ENCODE results near the gene ATRNL1. TPM values are rescaled to one million over a fixed set of nuclear protein-coding genes. Genes with fewer than 3 reads are reported as not detected.

ATRNL1 gene
- total RNA-seq, 4 donors from 2014 or later: 3.5 to 27.2 (median 4.1) TPM

DNA sequence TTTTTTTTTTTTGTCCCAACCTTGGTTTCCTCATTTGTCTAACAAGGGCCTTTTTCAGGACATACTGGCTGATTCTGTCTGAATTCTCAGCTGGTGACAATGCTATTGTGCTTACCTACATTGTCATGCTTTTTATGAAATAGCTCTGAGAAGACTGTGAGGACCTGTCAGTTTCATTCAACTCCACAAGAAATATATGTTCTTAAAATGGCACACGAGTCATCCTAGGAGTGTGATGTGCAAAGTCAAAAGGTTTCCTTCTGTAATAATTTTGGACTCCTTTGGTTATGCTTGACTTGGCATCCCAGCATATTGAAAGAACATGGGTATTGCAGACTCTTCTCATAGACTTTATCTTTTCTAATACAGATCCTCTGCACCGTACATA is 863.8 kb downstream of the ATRNL1 start:
- no peak for DNase-seq
- Histone ChIP-seq H3K9me3 (no peaks in the 10 kb centered on the region), H3K36me3 (no peaks in the 10 kb centered on the region), H3K4me3 (no peak overlapping the region), H3K4me1 (no peaks in the 10 kb centered on the region), H3K27me3 (no peaks in the 10 kb centered on the region), H3K27ac (no peak overlapping the region)
- TF ChIP-seq POLR2A (IDR thresholded peaks at IDR 0.05): no peak
- TF ChIP-seq, protein P1, sequence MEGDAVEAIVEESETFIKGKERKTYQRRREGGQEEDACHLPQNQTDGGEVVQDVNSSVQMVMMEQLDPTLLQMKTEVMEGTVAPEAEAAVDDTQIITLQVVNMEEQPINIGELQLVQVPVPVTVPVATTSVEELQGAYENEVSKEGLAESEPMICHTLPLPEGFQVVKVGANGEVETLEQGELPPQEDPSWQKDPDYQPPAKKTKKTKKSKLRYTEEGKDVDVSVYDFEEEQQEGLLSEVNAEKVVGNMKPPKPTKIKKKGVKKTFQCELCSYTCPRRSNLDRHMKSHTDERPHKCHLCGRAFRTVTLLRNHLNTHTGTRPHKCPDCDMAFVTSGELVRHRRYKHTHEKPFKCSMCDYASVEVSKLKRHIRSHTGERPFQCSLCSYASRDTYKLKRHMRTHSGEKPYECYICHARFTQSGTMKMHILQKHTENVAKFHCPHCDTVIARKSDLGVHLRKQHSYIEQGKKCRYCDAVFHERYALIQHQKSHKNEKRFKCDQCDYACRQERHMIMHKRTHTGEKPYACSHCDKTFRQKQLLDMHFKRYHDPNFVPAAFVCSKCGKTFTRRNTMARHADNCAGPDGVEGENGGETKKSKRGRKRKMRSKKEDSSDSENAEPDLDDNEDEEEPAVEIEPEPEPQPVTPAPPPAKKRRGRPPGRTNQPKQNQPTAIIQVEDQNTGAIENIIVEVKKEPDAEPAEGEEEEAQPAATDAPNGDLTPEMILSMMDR (IDR thresholded peaks at IDR 0.05): no peak

DNA sequence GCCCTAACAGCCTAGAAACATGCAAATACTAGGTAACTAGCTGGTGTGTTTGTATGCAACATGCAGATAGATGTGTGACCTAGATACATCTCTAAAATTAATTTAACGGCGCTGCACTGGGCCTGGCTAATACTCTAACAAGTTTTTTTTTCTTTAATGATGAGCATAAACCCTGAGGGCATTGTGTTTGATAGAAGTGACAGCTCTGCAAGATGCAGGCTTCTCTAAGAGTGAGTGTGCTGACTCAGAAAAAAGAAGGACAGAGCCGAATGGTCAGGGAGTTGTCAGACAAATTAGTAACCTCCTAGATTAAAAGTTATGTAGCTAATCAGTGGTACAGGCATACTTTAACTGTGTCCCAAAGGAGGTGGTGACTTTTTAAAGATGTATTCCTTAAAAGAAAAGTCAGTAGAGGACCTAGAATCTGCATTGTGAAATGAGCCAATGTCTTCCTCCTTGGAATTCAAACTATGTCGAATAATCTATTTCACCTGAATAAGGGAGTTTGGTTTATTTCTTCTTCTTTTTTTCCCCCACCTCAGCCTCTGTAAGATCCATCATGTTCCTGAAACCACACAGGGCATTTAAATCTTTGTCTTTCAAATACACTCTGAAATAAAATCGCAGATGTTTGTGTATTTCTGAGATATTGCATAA is 864.7 kb downstream of the ATRNL1 start:
- H3K27me3 ChIP-seq: no peaks in the 10 kb centered on the region
- H3K36me3 ChIP-seq: no peaks in the 10 kb centered on the region
- H3K4me1 ChIP-seq: no peaks in the 10 kb centered on the region
- TF ChIP-seq, protein P1 (IDR thresholded peaks at IDR 0.05): no peak
- no peak for TF ChIP-seq POLR2A (IDR thresholded peaks at IDR 0.05)
- no peak overlapping the region for H3K27ac ChIP-seq
- no peaks in the 10 kb centered on the region for H3K9me3 ChIP-seq
- DNase-seq: no peak
- H3K4me3 ChIP-seq: no peak overlapping the region

DNA sequence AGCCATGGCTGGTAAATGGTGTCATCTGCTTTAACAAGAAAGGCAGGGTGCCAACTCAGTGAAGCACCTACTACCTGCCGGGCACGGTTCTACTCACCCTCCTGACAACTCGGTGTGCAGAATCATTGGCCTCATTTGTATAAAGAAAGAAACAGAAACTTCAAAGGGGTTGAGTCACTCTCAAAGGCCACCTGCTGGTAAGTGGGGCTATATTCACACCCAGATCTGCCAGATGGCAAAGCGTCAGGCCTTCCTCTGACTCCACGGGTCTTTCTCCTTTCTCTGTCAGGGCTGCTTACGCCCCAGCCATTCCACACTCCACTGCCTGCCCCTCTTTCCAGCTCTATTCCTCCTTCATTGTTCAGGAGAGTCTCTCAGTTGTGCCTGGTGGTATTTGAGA is 870.7 kb downstream of the ATRNL1 start:
- H3K4me3 ChIP-seq: no peak overlapping the region
- H3K4me1 ChIP-seq: no peaks in the 10 kb centered on the region
- no peaks in the 10 kb centered on the region for H3K36me3 ChIP-seq
- H3K27me3 ChIP-seq: no peaks in the 10 kb centered on the region
- no peak overlapping the region for H3K27ac ChIP-seq
- DNase-seq: no peak
- no peaks in the 10 kb centered on the region for H3K9me3 ChIP-seq
- TF ChIP-seq, protein P1 (IDR thresholded peaks at IDR 0.05): no peak
- TF ChIP-seq POLR2A (IDR thresholded peaks at IDR 0.05): no peak

DNA sequence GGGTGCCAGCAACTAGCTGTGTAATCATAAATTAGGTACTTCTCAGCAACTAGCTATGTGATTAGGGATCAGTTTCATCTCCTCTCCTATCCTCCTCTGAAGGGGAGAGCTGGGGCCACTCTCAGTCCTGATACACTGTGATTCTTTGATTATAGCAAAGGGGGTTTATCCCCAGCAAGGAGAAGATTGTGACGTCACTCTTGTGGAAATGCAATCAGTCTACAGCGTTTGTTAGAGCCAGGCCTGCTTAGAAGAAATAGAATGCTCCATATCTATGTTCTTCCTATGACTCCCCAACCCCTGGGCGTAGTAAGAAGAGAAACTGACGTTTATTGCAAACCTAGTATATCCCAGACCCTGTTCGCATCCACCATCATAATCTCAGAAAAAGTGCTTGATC is 871.7 kb downstream of the ATRNL1 start:
- no peaks in the 10 kb centered on the region for H3K9me3 ChIP-seq
- no peaks in the 10 kb centered on the region for H3K36me3 ChIP-seq
- no peak overlapping the region for H3K4me3 ChIP-seq
- no peak overlapping the region for H3K27ac ChIP-seq
- DNase-seq: no peak
- no peaks in the 10 kb centered on the region for H3K27me3 ChIP-seq
- H3K4me1 ChIP-seq: no peaks in the 10 kb centered on the region
- TF ChIP-seq POLR2A (IDR thresholded peaks at IDR 0.05): no peak
- TF ChIP-seq, protein P1 (IDR thresholded peaks at IDR 0.05): no peak

DNA sequence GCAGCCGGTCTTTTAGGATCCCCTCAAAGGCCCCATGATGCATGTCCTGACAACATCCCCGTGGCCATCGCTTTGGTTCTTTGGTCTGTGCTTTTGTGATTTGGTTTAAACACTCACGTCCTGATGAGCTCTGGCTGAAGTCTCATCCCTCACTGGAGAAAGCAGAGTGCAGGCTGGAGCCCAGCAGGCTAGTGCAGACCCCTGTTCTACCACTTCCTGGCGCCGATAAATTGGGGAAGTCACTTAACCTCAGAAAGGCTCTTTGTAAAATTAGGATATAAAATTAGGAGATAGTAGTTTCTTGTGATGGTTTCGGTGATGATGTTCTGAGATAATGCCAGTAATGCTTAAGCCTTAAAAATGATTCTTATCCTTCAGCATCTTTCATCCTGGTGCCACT is 872.2 kb downstream of the ATRNL1 start:
- no peaks in the 10 kb centered on the region for H3K9me3 ChIP-seq
- no peaks in the 10 kb centered on the region for H3K36me3 ChIP-seq
- TF ChIP-seq, protein P1 (IDR thresholded peaks at IDR 0.05): no peak
- no peak for TF ChIP-seq POLR2A (IDR thresholded peaks at IDR 0.05)
- H3K4me1 ChIP-seq: no peaks in the 10 kb centered on the region
- no peak for DNase-seq
- H3K27me3 ChIP-seq: no peaks in the 10 kb centered on the region
- H3K27ac ChIP-seq: no peak overlapping the region
- no peak overlapping the region for H3K4me3 ChIP-seq

DNA sequence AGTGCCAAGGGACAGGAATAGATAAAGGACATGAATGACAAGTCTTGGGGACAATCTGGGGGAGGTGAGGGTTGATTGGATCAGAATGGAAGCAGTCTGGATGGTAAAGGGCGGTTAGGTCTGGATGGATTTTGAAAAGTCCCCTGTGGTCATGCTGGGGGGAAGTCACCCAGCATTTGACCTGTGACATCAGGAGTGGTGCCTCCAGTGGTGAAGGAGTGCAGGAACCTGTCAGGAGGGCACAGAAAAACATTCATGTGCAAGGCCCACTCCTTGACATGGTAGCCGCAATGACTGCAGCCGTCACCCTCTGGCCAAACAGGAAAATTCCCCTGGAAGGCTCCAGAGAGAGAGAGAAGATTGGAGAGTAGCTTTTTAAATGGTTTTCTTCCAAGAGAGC is 875.1 kb downstream of the ATRNL1 start:
- Histone ChIP-seq H3K27ac (no peak overlapping the region), H3K9me3 (no peaks in the 10 kb centered on the region), H3K36me3 (no peaks in the 10 kb centered on the region), H3K4me3 (no peak overlapping the region), H3K4me1 (no peaks in the 10 kb centered on the region), H3K27me3 (no peaks in the 10 kb centered on the region)
- TF ChIP-seq, protein P1 (IDR thresholded peaks at IDR 0.05): no peak
- no peak for TF ChIP-seq POLR2A (IDR thresholded peaks at IDR 0.05)
- DNase-seq: no peak

Measured in Peyer's patch (tissue), 4 donors.